Measurements from ENCODE around the gene DDX3X.
"Not testable (repeated sequence)": the region's sequence is repeated elsewhere in the genome, so short reads cannot be mapped to it uniquely, and the experiment has no call there.

The DDX3X gene

DNA sequence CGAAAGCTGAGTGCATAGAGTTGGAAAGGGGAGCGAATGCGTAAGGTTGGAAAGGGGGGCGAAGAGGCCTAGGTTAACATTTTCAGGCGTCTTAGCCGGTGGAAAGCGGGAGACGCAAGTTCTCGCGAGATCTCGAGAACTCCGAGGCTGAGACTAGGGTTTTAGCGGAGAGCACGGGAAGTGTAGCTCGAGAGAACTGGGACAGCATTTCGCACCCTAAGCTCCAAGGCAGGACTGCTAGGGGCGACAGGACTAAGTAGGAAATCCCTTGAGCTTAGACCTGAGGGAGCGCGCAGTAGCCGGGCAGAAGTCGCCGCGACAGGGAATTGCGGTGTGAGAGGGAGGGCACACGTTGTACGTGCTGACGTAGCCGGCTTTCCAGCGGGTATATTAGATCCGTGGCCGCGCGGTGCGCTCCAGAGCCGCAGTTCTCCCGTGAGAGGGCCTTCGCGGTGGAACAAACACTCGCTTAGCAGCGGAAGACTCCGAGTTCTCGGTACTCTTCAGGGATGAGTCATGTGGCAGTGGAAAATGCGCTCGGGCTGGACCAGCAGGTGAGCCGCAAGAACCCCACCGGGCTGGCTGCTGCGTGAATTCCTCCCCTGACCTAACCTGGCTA, at the start of gene DDX3X:
Gene DDX3X (plus strand): TSS at position 419 of the 619 bp plus-strand sequence. CDS start 91 bp downstream, at position 510.
- TF ChIP-seq, protein P1, sequence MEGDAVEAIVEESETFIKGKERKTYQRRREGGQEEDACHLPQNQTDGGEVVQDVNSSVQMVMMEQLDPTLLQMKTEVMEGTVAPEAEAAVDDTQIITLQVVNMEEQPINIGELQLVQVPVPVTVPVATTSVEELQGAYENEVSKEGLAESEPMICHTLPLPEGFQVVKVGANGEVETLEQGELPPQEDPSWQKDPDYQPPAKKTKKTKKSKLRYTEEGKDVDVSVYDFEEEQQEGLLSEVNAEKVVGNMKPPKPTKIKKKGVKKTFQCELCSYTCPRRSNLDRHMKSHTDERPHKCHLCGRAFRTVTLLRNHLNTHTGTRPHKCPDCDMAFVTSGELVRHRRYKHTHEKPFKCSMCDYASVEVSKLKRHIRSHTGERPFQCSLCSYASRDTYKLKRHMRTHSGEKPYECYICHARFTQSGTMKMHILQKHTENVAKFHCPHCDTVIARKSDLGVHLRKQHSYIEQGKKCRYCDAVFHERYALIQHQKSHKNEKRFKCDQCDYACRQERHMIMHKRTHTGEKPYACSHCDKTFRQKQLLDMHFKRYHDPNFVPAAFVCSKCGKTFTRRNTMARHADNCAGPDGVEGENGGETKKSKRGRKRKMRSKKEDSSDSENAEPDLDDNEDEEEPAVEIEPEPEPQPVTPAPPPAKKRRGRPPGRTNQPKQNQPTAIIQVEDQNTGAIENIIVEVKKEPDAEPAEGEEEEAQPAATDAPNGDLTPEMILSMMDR (IDR thresholded peaks at IDR 0.05): no peak
- peaks cover 24% of the 10 kb centered on the region for H3K79me2 ChIP-seq
- peak within 1 kb of the TSS; percentile 100 for H3K9ac ChIP-seq
- H2AFZ ChIP-seq: peak within 1 kb of the TSS; percentile 71
- no peaks in the 10 kb centered on the region for H3K27me3 ChIP-seq (ENCODE audit: control insufficient read depth, insufficient read depth, low read length)
- H3K4me3 ChIP-seq (ENCODE audit: low read depth, low read length): peak within 1 kb of the TSS; percentile 100
- H3K4me1 ChIP-seq: no peaks in the 10 kb centered on the region
- no peaks in the 10 kb centered on the region for H3K9me3 ChIP-seq (ENCODE audit: control insufficient read depth, low read length)
- peaks cover 3% of the 10 kb centered on the region for H3K36me3 ChIP-seq (ENCODE audit: control insufficient read depth, insufficient read depth, low read length)
- H3K4me2 ChIP-seq (ENCODE audit: low read length): peak within 1 kb of the TSS; percentile 82
- peak within 1 kb of the TSS; percentile 100 for H3K27ac ChIP-seq

DNA sequence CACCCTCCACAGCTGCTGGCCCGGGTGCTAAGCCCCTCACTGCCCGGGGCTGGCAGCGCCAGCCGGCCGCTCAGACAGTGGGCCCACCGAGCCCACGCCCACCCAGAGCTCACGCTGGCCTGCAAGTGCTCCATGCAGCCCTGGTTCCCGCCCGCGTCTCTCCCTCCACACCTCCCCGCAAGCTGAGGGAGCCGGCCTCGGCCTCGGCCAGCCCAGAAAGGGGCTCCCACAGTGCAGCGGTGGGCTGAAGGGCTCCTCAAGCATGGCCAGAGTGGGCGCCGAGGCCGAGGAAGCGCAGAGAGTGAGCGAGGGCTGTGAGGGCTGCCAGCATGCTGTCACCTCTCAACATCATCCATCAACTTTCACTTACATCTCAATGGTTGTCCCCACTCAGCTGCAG, 48.0 kb upstream of the DDX3X start:
- not testable (repeated sequence) for H3K9me3 ChIP-seq (ENCODE audit: control insufficient read depth, low read length); H3K79me2 ChIP-seq; H3K36me3 ChIP-seq (ENCODE audit: control insufficient read depth, insufficient read depth, low read length); H3K4me2 ChIP-seq (ENCODE audit: low read length); H3K4me1 ChIP-seq; H3K4me3 ChIP-seq (ENCODE audit: low read depth, low read length); H2AFZ ChIP-seq; H3K27me3 ChIP-seq (ENCODE audit: control insufficient read depth, insufficient read depth, low read length); H3K9ac ChIP-seq; H3K27ac ChIP-seq

DNA sequence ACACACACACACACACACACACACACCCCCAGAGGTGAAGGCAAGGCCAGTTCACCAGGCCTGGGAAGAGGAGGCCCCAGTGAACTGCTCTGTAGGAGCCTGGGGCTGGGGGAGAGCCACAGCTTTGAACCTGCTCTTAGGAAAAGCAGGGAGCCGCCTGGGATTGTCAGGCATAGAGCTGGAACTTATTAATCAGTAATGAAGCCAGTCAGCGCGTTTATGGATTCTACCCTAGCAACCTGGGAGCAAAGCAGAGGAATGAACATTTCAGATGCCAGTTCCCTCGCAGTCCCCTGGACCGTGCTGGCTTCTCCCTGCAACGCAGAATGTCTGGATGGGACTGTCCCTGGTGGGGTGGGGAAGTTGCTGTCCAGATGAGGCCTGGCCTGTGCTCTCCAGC, 45.3 kb upstream of the DDX3X start:
- no peak overlapping the region for H3K4me3 ChIP-seq (ENCODE audit: low read depth, low read length)
- no peaks in the 10 kb centered on the region for H3K36me3 ChIP-seq (ENCODE audit: control insufficient read depth, insufficient read depth, low read length)
- no peaks in the 10 kb centered on the region for H3K79me2 ChIP-seq
- no peaks in the 10 kb centered on the region for H3K4me1 ChIP-seq
- H3K9me3 ChIP-seq (ENCODE audit: control insufficient read depth, low read length): no peaks in the 10 kb centered on the region
- H3K4me2 ChIP-seq (ENCODE audit: low read length): no peak overlapping the region
- H3K9ac ChIP-seq: no peak overlapping the region
- TF ChIP-seq, protein P1 (IDR thresholded peaks at IDR 0.05): no peak
- no peak overlapping the region for H3K27ac ChIP-seq
- no peaks in the 10 kb centered on the region for H3K27me3 ChIP-seq (ENCODE audit: control insufficient read depth, insufficient read depth, low read length)
- no peak overlapping the region for H2AFZ ChIP-seq

DNA sequence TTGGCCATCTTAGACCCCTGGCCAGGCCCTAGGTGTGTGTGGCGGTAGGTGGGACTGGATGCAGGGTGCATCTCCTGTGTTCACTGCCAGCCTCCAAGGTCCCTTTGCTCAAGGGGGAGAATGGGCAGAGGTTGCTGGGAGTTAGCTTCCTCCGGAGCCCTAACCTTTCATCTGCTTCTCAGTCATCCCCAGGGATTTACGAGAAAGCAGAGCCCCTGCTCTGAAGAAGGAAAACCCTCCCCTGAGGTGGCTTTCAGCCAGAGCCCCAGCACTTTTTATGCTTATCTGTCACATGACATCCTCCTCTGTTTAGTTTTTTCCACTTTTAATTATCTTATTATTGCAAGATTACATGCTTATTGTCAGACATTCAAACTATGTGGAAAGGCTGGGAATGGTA, 44.9 kb upstream of the DDX3X start:
- H3K4me2 ChIP-seq (ENCODE audit: low read length): no peak overlapping the region
- no peak overlapping the region for H3K4me3 ChIP-seq (ENCODE audit: low read depth, low read length)
- H3K36me3 ChIP-seq (ENCODE audit: control insufficient read depth, insufficient read depth, low read length): no peaks in the 10 kb centered on the region
- H3K79me2 ChIP-seq: no peaks in the 10 kb centered on the region
- no peak overlapping the region for H3K27ac ChIP-seq
- no peaks in the 10 kb centered on the region for H3K4me1 ChIP-seq
- H2AFZ ChIP-seq: no peak overlapping the region
- no peaks in the 10 kb centered on the region for H3K27me3 ChIP-seq (ENCODE audit: control insufficient read depth, insufficient read depth, low read length)
- no peak overlapping the region for H3K9ac ChIP-seq
- no peaks in the 10 kb centered on the region for H3K9me3 ChIP-seq (ENCODE audit: control insufficient read depth, low read length)
- TF ChIP-seq, protein P1 (IDR thresholded peaks at IDR 0.05): no peak

DNA sequence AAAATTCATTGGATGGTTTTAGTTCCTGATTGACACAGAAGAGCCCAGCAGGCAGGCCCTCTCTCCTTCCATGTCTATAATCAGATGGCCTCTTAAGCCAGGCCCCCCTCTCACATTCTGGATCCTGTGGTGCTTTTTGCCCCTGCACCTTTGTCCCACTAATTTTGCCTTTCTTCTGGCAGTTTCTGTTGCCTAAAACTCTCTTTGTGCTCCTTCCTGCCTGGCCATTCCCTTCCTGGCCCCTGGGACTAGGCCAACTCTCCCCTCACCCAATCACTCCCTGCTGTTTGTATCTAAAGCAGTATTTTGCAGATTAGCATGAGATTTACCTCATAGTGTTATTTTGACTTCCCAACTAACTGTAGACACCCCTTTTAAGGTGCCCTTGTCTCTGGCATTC, 42.7 kb upstream of the DDX3X start:
- H3K4me1 ChIP-seq: no peaks in the 10 kb centered on the region
- H3K4me2 ChIP-seq (ENCODE audit: low read length): no peak overlapping the region
- no peaks in the 10 kb centered on the region for H3K27me3 ChIP-seq (ENCODE audit: control insufficient read depth, insufficient read depth, low read length)
- no peak overlapping the region for H3K4me3 ChIP-seq (ENCODE audit: low read depth, low read length)
- H3K9me3 ChIP-seq (ENCODE audit: control insufficient read depth, low read length): no peaks in the 10 kb centered on the region
- H3K79me2 ChIP-seq: no peaks in the 10 kb centered on the region
- H3K36me3 ChIP-seq (ENCODE audit: control insufficient read depth, insufficient read depth, low read length): no peaks in the 10 kb centered on the region
- no peak overlapping the region for H3K27ac ChIP-seq
- H3K9ac ChIP-seq: no peak overlapping the region
- no peak overlapping the region for H2AFZ ChIP-seq
- TF ChIP-seq, protein P1 (IDR thresholded peaks at IDR 0.05): no peak

Data from parathyroid adenoma (tissue), 2 donors.